Measurements from ENCODE around the gene AVPR1B. TPM values are rescaled to one million over a fixed set of nuclear protein-coding genes. Genes with fewer than 3 reads are reported as not detected.

Gene AVPR1B
- total and polyA plus RNA-seq, 2 of the 13 experiments (the other 11 are each of a cell fraction or from before 2014, with no cell fraction given), result 0.05 TPM; not detected in 1

- Histone ChIP-seq H2AFZ (ENCODE audit: low read length) (no peak overlapping the region), H3K27me3 (ENCODE audit: control insufficient read depth in 1 of 2, insufficient read depth in 2 of 2, low read length in 2 of 2) (peaks cover 0 to 4% of the 10 kb centered on the region in 2 experiments; a peak in 1 of 5 replicates), H3K27ac (ENCODE audit: extremely low read length, insufficient read depth, low read length) (no peak overlapping the region), H3K4me1 (ENCODE audit: insufficient read depth, low read length) (peaks cover 9% of the 10 kb centered on the region), H4K20me1 (ENCODE audit: insufficient read depth, low read length) (no peaks in the 10 kb centered on the region), H3K4me3 (replicated peaks in 1 of 3; ENCODE audit: insufficient read depth in 1 of 3, low read depth in 2 of 3, low read length in 3 of 3) (no peak overlapping the region), H3K9ac (ENCODE audit: insufficient read depth, low read depth, low read length) (no peak overlapping the region), H3K9me3 (ENCODE audit: low read length) (peaks cover 18% of the 10 kb centered on the region), H3K79me2 (ENCODE audit: insufficient read depth, low read length) (no peaks in the 10 kb centered on the region), H3K36me3 (replicated peaks in 1 of 2; ENCODE audit: control insufficient read depth in 1 of 2, insufficient read depth in 2 of 2, low read length in 2 of 2) (no peaks in the 10 kb centered on the region), H3K4me2 (ENCODE audit: low read depth, low read length) (no peak overlapping the region)
- DNase-seq (ENCODE audit: low spot score) (no peak), FAIRE-seq (no peak), ATAC-seq (no peak)
- in situ Hi-C loops (cut with HindIII; ENCODE audit: extremely low pct_ligation_motif_present, low pct_unique_long_range_greater_than_20kb), result no loop called here
- ChIA-PET CTCF (ENCODE audit: low intra/inter-chr PET ratio, low total read pairs) (no interaction called here), POLR2A (no interaction called here)
- TF ChIP-seq REL (CRISPR knock-in tag; conservative IDR thresholded peaks at IDR 0.05), result no peak
- no peak for TF ChIP-seq KAT8 (CRISPR knock-in tag; IDR thresholded peaks at IDR 0.05)
- no peak for TF ChIP-seq FOXC1 (CRISPR knock-in tag; IDR thresholded peaks at IDR 0.05; ENCODE audit: borderline replicate concordance)
- TF ChIP-seq ZNF720 (CRISPR knock-in tag; IDR thresholded peaks at IDR 0.05), result no peak
- no peak for TF ChIP-seq SIN3B (IDR thresholded peaks at IDR 0.05; ENCODE audit: low read length)
- no peak for TF ChIP-seq E2F5 (CRISPR knock-in tag; conservative IDR thresholded peaks at IDR 0.05)
- TF ChIP-seq MLX (CRISPR knock-in tag; IDR thresholded peaks at IDR 0.05), result no peak
- TF ChIP-seq SMYD3 (CRISPR knock-in tag; IDR thresholded peaks at IDR 0.05), result no peak
- TF ChIP-seq ZBTB38 (CRISPR knock-in tag; IDR thresholded peaks at IDR 0.05), result no peak
- no peak for TF ChIP-seq MXD3 (CRISPR knock-in tag; IDR thresholded peaks at IDR 0.05)
- no peak for TF ChIP-seq EHMT2 (IDR thresholded peaks at IDR 0.05; ENCODE audit: borderline replicate concordance, low read depth, low read length)
- BruUV-seq (replicated peaks), result no TSS peak
- intact Hi-C loops (cut with micrococcal nuclease; ENCODE audit: unreplicated experiment), result no loop called here
- WGBS (ENCODE audit: low lambda C conversion rate), result 0% methylated on average over 1 of the region's 1 CpG
These were observed 4.1 kb upstream of the AVPR1B start for GRCh38 chr1:206121269-206121668.
